HG03045 (cell line): Measurements from ENCODE around the gene METTL23.
A peak's percentile ranks its signal among the peaks of the same experiment; 100 is the strongest.
"Not testable (repeated sequence)": the region's sequence is repeated elsewhere in the genome, so short reads cannot be mapped to it uniquely, and the experiment has no call there.

Experiments used
- ATAC-seq: cut with Tn5 transposase; IDR thresholded peaks from one replicate; pipeline ENCODE4 v1.9.1; 2021; ENCODE audit warnings: mild to moderate bottlenecking, moderate library complexity; ENCODE audit not compliant: unreplicated experiment

Gene METTL23

GRCh38 chr17:76713765-76714164, 12.9 kb upstream of the METTL23 start:
- ATAC-seq, result no peak

DNA sequence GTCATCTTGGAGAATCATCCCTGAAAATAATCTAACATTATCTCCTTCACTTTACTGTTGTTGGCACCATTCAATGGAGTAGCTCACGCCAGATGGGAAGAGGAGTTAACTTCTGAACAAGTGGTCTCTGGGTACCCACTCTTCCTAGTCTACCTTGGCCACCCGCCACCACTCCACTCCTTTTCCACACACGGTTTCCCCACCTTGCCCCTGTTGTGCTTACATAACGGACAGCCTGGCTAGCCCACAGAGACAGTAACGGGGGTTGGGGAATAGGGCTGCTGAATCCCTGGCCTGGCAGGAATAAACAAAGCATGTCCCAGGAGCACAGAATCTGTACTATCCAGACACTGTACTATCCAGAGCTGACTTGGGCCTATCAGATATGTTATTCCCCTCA, 12.3 kb upstream of the METTL23 start:
- ATAC-seq, result no peak

DNA sequence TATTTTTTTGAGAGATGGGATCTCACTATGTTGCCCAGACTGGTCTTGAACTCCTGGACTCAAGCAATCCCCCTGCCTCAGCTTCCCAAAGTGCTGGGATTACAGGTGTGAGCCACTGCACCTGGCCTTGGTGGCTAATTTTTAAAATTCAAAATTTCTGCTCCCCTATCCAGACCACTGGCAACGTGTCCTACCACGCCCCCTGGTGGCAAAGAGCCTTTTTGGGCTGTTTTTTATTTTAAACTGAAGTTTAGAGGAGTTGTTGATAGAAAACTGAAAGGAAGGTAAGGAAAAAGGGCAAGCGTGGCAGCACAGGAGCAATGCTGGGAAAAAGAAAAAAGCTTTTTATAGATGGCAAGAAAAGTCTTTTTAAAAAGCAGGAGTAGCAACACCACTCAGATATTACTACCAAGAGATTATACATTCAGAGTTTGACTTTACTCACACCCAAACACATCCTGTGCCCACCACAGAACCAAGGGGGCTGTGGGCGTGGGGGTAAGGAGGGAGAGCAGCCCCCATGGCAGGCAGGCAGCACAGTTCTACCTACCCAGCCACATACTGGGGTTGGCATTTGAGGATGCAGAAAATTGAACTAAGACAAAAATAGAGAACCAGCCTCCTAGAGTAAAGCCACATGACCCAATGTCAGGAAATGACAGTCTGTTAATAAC, 11.7 kb upstream of the METTL23 start:
- ATAC-seq, result no peak

GRCh38 chr17:76715496-76715830, 11.2 kb upstream of the METTL23 start:
- ATAC-seq, result no peak

- no peak for ATAC-seq
Observed at GRCh38 chr17:76716146-76716838, 10.3 kb upstream of the METTL23 start.

DNA sequence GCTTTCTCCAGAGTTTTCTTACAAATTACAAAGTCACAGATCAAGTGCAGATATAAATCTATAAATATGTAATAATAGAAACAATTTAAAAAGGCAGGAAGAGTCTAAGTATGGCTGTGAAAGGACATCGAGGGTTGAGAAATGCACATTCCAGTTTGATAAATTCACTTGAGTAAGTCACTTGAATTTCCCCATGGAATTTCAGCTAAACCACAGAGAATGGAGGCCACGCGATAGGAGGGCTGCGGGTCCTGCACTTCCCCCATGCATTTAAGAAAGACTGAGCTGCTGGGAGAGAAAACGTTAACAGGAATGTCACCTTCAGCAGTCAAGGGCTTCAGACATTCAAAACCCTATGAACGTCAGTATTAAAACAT, 9.8 kb upstream of the METTL23 start:
- ATAC-seq, result no peak

DNA sequence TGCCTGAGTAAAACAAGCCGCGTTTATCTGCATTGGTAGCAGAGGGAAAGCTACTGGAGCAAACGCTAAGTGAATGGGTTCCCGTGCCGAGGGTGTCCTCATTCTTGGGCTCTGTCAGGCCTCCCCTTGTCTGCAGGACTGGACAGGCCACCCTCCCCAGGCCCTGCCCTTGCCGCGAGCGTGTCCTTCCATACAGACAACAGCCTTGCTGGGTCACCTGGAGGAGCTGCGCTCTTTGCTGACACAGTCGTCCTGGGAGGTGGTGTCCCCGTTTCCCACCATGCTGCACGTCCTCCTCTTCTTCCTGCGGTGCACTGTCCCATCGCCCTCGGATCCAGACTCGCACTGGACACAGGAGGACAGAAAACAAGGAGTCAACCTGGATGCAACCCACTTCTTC, 8.1 kb upstream of the METTL23 start:
- no peak for ATAC-seq

DNA sequence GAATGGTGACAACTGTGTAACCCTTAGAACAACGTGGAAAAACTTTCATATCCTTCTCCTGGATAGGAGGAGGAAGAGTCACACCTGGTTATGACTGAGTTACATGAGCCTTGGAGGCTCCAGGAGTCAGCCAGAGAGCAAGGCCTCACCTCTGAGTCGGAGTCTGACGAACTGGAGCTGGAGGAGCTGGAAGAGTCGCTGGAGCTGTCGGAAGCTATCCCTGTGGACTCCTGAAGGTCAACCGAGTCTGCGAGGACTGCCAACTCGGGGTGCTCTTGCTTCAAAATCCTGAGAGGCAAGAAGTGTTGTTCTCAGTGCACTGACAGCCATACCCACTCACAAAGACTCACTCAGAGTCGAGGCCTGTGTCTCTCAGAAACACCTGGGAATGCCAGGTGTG, 6.4 kb upstream of the METTL23 start:
- ATAC-seq, result no peak

- ATAC-seq, result no peak
Observed at GRCh38 chr17:76720941-76721340, 5.7 kb upstream of the METTL23 start.

DNA sequence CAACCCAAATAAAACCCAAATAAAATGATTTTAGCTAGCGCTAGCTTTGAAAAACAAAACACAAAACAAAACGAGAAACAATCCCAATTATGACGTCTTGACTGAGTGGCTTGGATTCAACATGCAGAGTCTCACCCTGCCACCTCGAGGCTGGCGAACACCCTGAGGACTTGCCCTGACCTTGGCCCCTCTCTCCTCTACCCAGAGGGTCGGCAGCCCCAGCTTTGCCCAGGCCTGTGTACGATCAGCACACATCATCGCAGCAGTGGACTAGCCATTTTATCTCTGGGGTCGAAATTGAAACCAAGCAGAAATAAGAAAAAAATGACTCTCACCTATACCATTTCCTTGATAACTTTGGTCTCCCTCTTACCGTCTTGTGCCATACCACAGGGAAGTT, 5.2 kb upstream of the METTL23 start:
- no peak for ATAC-seq

DNA sequence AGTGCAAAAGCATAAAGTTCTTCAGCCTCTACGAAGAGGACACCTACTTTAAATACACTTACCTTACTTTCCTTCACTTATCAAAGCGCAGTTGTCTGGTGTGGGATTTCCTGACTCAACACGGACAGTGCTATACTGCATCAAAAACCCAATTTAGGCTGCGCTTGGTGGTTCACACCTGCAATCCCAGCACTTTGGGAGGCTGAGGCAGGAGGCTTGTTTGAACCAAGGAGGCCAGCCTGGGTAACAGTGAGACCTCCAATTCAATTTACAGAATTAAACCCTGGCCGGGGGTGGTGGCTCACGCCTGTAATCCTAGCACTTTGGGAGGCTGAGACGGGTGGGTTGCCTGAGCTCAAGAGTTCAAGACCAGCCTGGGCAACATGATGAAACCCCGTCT, 4.4 kb upstream of the METTL23 start:
- no peak for ATAC-seq

GRCh38 chr17:76722977-76723376, 3.7 kb upstream of the METTL23 start:
- not testable (repeated sequence) for ATAC-seq

GRCh38 chr17:76723812-76724211, 2.8 kb upstream of the METTL23 start:
- ATAC-seq, result no peak

DNA sequence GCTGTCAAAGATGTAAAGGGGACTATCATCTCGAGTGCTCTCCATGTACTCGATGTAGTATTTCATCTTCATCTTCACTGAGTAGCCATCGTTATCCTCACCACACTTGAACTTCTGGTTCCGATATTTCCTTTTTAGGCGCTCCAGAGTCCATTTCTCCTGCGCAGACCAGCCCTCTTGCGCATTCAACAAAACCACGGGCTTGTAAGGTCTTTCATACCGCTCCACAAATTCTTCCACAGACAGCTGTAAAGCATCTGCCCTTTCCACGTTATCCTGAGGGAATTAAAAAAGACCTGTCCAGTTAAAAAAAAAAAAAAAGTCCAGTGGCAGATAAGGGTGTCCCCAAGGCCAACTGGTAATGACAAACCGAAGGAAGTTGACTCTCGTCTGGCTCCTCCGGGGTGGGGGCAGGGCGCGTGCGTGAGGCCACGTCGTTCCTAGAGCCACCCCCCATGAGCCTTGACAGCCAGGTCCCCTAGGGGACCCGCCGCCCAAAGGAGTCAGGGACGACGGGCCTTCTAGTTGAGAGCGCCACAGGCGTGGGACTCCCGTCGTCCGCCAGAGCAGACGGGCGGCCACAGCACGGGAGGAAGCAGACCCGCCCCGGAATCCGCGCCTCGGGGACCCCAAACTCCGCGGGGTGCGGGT, 934 bp upstream of the METTL23 start:
- peak; percentile 27 for ATAC-seq

DNA sequence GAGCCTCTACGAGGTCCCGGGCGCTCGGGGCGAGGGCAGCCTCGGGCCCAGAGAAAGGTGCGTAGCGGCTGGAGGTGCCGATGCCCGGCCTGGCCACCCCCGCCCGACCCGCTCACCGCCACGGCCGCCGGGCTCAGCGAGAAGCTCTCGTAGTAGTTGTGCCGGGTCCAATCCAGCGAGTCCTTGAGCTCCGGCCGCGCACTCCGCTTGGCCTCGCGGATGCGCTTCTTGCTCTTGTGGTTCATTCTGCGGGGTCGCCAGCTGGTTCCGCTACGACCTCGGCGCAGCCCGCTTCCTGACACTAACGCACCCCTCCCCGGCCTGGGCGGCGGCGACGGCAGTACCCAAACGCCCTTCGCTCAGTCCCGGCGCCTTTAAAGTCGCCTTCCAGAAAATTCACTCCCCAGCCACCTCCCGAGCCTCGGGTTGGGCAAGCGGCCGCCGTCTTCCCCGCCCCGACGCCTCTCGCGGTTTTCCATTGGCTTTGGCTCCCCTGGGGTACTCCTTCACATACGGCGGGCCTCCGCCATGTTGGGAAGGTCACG, 336 bp upstream of the METTL23 start, which contains the start of gene JMJD6:
JMJD6 (minus strand) TSS at position 376 of the 545 bp plus-strand sequence; CDS start at position 245, 131 bp downstream.
- ATAC-seq, result peak; percentile 77

DNA sequence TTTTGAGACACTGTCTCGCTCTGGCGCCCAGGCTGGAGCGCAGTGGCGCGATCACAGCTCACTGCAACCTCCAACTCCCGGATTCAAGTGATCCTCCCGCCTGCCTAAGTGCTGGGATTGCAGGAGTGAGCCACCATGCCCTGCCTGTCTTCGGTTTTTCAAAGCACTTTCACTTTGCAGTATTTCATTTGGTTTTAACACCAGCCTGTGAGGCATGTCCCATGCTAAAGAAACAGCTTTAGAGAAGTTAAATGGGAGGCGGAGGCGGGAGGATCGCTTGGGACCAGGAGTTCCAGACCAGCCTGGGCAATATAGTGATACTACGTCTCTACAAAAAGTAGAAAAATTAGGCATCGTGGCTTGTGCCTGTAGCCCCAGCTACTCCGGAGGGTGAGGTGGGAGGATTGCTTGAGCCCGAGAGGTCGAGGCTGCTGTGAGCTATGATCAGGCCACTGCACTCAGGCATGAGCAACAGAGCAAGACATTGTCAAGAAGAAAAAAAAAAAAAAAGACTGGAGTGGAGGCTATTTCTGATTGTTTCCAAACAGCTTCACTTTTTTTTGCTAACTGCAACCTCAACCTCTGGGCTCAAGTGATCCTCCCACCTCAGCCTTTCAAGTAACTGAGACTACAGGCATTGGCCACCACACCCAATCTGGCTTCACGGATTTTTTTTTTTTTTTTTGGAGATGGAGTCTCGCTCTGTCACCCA, 1.3 kb downstream of the METTL23 start:
- ATAC-seq, result no peak

DNA sequence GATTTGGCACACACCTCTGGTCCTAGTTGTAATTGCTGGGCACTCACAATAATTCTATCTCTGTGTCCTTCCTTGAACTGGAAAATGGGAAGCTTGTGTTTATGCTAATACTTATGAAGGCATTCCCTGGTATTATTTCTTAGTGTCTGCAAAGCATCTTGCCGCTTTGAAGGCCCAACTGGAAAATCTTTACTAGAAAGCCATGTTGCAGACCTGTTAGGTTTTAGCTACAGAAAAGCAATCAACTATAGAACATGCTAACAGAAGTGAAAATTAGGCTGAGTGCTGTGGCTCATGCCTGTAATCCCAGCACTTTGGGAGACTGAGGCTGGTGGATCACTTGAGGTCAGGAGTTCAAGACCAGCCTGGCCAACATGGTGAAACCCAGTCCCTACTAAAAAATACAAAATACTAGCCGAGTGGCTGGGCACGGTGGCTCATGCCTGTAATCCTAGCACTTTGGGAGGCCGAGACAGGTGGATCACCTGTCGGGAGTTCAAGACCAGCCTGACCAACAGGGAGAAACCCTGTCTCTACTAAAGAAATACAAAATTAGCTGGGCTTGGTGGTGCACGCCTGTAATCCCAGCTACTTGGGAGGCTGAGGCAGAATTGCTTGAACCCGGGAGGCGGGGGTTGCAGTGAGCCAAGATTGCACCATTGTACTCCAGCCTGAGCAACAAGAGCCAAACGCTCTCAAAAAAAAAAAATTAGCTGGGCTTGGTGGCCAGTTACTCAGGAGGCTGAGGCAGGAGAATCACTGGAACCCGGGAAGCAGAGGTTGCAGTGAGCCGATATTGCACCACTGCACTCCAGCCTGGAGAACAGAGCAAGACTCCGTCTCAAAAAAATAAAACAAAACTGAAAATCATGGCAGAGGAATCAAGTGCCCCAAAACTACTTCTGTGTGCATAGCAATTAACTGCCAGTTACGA, 5.4 kb downstream of the METTL23 start:
- ATAC-seq, result not testable (repeated sequence)

GRCh38 chr17:76732734-76733617, 6.3 kb downstream of the METTL23 start:
- ATAC-seq, result no peak

DNA sequence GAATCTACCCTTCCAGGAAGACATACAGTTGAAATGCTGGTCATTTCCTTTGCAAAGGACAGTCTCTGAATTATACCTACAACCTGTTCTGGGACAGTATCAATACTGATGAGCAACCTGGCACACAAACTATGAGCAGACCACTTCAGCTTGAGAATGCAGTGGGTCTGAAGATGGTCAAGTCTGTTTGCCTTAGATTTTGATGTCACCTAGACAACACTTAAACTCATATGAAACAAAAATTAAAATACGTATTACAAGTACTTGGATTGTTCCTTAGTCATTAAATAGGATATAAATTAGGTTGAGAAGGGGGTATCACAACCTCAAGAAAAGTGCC, 6.9 kb downstream of the METTL23 start:
- ATAC-seq, result no peak
